ENCODE data around the gene MXI1. TPM values are rescaled to one million over a fixed set of nuclear protein-coding genes. Genes with fewer than 3 reads are reported as not detected.
A peak's percentile ranks its signal among the peaks of the same experiment; 100 is the strongest.

Gene MXI1
- polyA plus RNA-seq, 1 experiment, result 17.1 TPM

DNA sequence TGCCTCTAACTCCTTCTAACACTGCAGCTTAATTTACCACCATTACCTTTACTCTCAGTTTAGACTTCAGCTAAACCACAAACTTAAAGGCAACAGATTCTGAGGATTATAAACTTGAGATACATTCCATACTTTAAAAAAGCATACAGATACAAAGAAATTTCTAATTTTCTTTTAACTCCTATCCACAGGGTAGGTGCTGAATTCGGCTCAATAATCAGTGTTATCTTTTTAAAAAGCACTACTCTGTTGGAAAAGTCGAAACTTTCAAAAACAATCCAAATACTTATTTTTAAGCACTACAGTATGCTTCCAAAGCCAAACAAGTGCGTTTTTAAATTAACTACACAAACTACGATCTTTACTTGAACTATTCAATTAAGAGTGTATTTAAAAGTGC is 96.3 kb downstream of the MXI1 start:
- H3K4me3 ChIP-seq (ENCODE audit: low read depth, low read length), result peak overlapping the region; percentile 91
- CTCF ChIA-PET, result interaction anchor here (1.7 to 8.3 kb wide), 3 partner anchors 243 to 305 kb away, joined by 5 to 116 read pairs (median 14); no protein-coding TSS in a partner anchor
- peaks cover 3% of the 10 kb centered on the region for H3K36me3 ChIP-seq (ENCODE audit: control insufficient read depth, insufficient read depth, low read length)
- POLR2A ChIA-PET, result no interaction called here
- no peak for DNase-seq (ENCODE audit: low read depth)
- no peaks in the 10 kb centered on the region for H3K27me3 ChIP-seq (ENCODE audit: control insufficient read depth, insufficient read depth, low read length)
- no peak for TF ChIP-seq CTCF (IDR thresholded peaks at IDR 0.05; ENCODE audit: insufficient read depth, low read depth, low read length)

GRCh38 chr10:110304394-110304779 is 97.0 kb downstream of the MXI1 start:
- H3K4me3 ChIP-seq (ENCODE audit: low read depth, low read length), result peak overlapping the region; percentile 91
- POLR2A ChIA-PET, result interaction anchor here (0.6 to 0.8 kb wide), 2 partner anchors 244 to 614 kb away, joined by 3 to 7 read pairs; no protein-coding TSS in a partner anchor
- no peak for DNase-seq (ENCODE audit: low read depth)
- no peak for TF ChIP-seq CTCF (IDR thresholded peaks at IDR 0.05; ENCODE audit: insufficient read depth, low read depth, low read length)
- peaks cover 3% of the 10 kb centered on the region for H3K36me3 ChIP-seq (ENCODE audit: control insufficient read depth, insufficient read depth, low read length)
- no peaks in the 10 kb centered on the region for H3K27me3 ChIP-seq (ENCODE audit: control insufficient read depth, insufficient read depth, low read length)
- CTCF ChIA-PET, result interaction anchor here (0.6 to 8.3 kb wide), 10 partner anchors 9 to 304 kb away, joined by 3 to 116 read pairs (median 4); no protein-coding TSS in a partner anchor

- peak within 1 kb of the TSS; percentile 91 for H3K4me3 ChIP-seq (ENCODE audit: low read depth, low read length)
- H3K36me3 ChIP-seq (ENCODE audit: control insufficient read depth, insufficient read depth, low read length), result peaks cover 3% of the 10 kb centered on the region
- no peak for TF ChIP-seq CTCF (IDR thresholded peaks at IDR 0.05; ENCODE audit: insufficient read depth, low read depth, low read length)
- DNase-seq (ENCODE audit: low read depth), result peak; percentile 88
- no peaks in the 10 kb centered on the region for H3K27me3 ChIP-seq (ENCODE audit: control insufficient read depth, insufficient read depth, low read length)
- CTCF ChIA-PET, result interaction anchor here (0.6 to 8.3 kb wide), 14 partner anchors 9 to 367 kb away, joined by 3 to 116 read pairs (median 3); partner anchors contain the start of gene ADD3
- POLR2A ChIA-PET, result interaction anchor here (0.6 to 0.8 kb wide), 4 partner anchors 20 to 613 kb away, joined by 3 to 7 read pairs (median 3); no protein-coding TSS in a partner anchor
Measured at GRCh38 chr10:110304780-110305421, 97.5 kb downstream of the MXI1 start, which contains the start of gene SMNDC1. TSS of gene SMNDC1 (minus strand) at chr10:110304920. CDS start at chr10:110303587, 1,333 bp downstream.

DNA sequence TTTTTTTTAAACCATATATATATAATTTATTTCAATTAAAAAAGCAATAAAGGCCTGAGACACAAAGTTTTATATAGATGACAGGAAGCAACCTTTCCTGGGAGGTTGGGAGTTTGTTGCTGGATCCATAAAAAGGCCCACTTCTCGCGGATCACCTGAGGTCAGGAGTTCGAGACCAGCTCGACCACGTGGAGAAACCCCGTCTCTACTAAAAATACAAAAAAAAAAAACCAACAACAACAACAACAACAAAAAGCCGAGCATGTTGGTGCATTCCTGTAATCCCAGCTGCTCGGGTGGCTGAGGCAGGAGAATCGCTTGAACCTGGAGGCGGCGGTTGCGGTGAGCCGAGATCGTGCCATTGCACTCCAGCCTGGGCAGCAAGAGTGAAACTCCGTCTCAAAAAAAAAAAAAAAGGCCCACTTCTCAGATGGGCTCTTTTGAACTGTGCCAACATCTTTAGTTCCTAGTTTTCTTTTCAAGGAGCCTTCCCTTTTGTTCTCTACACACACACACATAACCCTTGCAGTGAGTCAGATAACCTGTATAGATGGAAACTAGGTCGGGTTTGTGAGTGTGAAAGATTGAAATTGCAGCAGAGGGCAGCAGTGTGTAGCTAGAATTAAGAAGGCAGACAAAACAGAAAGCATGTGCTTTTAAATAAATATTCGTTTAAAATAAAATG is 98.5 kb downstream of the MXI1 start:
- Histone ChIP-seq H3K27me3 (ENCODE audit: control insufficient read depth, insufficient read depth, low read length) (no peaks in the 10 kb centered on the region), H3K4me3 (ENCODE audit: low read depth, low read length) (no peak overlapping the region), H3K36me3 (ENCODE audit: control insufficient read depth, insufficient read depth, low read length) (peaks cover 3% of the 10 kb centered on the region)
- peak; percentile 54 for DNase-seq (ENCODE audit: low read depth)
- POLR2A ChIA-PET, result no interaction called here
- CTCF ChIA-PET, result interaction anchor here (0.6 to 8.3 kb wide), 15 partner anchors 49 to 366 kb away, joined by 3 to 116 read pairs (median 4); no protein-coding TSS in a partner anchor
- TF ChIP-seq CTCF (IDR thresholded peaks at IDR 0.05; ENCODE audit: insufficient read depth, low read depth, low read length), result peak; percentile 66

- no peak overlapping the region for H3K4me3 ChIP-seq (ENCODE audit: low read depth, low read length)
- H3K36me3 ChIP-seq (ENCODE audit: control insufficient read depth, insufficient read depth, low read length), result peaks cover 3% of the 10 kb centered on the region
- POLR2A ChIA-PET, result interaction anchor here (0.6 kb wide), 1 partner anchor 290 kb away, joined by 4 read pairs; no protein-coding TSS in a partner anchor
- CTCF ChIA-PET, result interaction anchor here (0.6 to 8.3 kb wide), 12 partner anchors 49 to 294 kb away, joined by 3 to 116 read pairs (median 6); no protein-coding TSS in a partner anchor
- TF ChIP-seq CTCF (IDR thresholded peaks at IDR 0.05; ENCODE audit: insufficient read depth, low read depth, low read length), result no peak
- H3K27me3 ChIP-seq (ENCODE audit: control insufficient read depth, insufficient read depth, low read length), result no peaks in the 10 kb centered on the region
- DNase-seq (ENCODE audit: low read depth), result no peak
Measured at GRCh38 chr10:110306452-110306768, 99.0 kb downstream of the MXI1 start.
